Common myeloid progenitor, CD34-positive (primary cell): ENCODE results near the gene DCAKD.

Experiments
- CTCF ChIA-PET: fragments of 350-600 bp; sonication (Branson Sonifier 250); formaldehyde crosslinking; loops from one replicate; lab custom pipeline; 2021; ENCODE audit warnings: antibody characterized with exemption; lab: Charles Lee
- POLR2A ChIA-PET: fragments of 350-600 bp; sonication (Branson Sonifier 250); formaldehyde crosslinking; loops from one replicate; lab custom pipeline; 2021; ENCODE audit warnings: antibody characterized with exemption; lab: Charles Lee
- DNase-seq, 3 donors: peaks; one replicate each; pipeline versions ENCODE4 v3.0.0 to v3.0.0-alpha.2; 2013
- H3K27ac ChIP-seq, 2 experiments: 1 replicate in 1 of 2; 2 replicates in 1 of 2; pipeline ENCODE4 v1.7.0; 2013; ENCODE audit warnings: inconsistent platforms in 2 of 2, low read length in 2 of 2, mild to moderate bottlenecking in 2 of 2, low read depth in 1 of 2, moderate library complexity in 1 of 2; ENCODE audit not compliant: severe bottlenecking in 2 of 2, insufficient read depth in 1 of 2, poor library complexity in 1 of 2
- H3K27me3 ChIP-seq, 5 experiments: replicated peaks in 2 of 5; 1 replicate in 3 of 5; 2 replicates in 2 of 5; pipeline versions ENCODE4 v1.6.1 to v1.7.0; 2013; ENCODE audit warnings: low read length in 4 of 5, mild to moderate bottlenecking in 2 of 5, moderate library complexity in 2 of 5, inconsistent platforms in 1 of 5; ENCODE audit not compliant: insufficient read depth in 5 of 5, control insufficient read depth in 4 of 5
- H3K36me3 ChIP-seq, 4 experiments: 1 replicate in 2 of 4; 2 replicates in 2 of 4; pipeline versions ENCODE4 v1.6.1 to v1.7.0; 2013; ENCODE audit warnings: low read length in 3 of 4, control low read depth in 1 of 4, mild to moderate bottlenecking in 1 of 4; ENCODE audit not compliant: control insufficient read depth in 4 of 4, insufficient read depth in 4 of 4
- H3K4me1 ChIP-seq, 4 experiments: 1 replicate in 3 of 4; 2 replicates in 1 of 4; pipeline versions ENCODE4 v1.6.1 to v1.7.1; 2013; ENCODE audit warnings: low read length in 3 of 4, mild to moderate bottlenecking in 3 of 4, control low read depth in 1 of 4, inconsistent platforms in 1 of 4, moderate library complexity in 1 of 4; ENCODE audit not compliant: control insufficient read depth in 4 of 4, insufficient read depth in 4 of 4; ENCODE audit errors: control extremely low read depth in 1 of 4
- H3K4me3 ChIP-seq, 7 experiments: 1 replicate in 4 of 7; 2 replicates in 3 of 7; pipeline versions ENCODE4 v1.5.1 to v1.7.0; 2013; ENCODE audit warnings: mild to moderate bottlenecking in 7 of 7, low read length in 6 of 7, moderate library complexity in 6 of 7, inconsistent platforms in 2 of 7, low read depth in 2 of 7, control low read depth in 1 of 7; ENCODE audit not compliant: insufficient read depth in 4 of 7, control insufficient read depth in 1 of 7; ENCODE audit errors: extremely low read depth in 1 of 7
- H3K9me3 ChIP-seq, 5 experiments: 1 replicate in 4 of 5; 2 replicates in 1 of 5; pipeline versions ENCODE4 v1.6.1 to v1.7.1; 2013; ENCODE audit warnings: low read length in 4 of 5, mild to moderate bottlenecking in 2 of 5, inconsistent platforms in 1 of 5, low read depth in 1 of 5, moderate library complexity in 1 of 5; ENCODE audit not compliant: control insufficient read depth in 4 of 5, insufficient read depth in 2 of 5; ENCODE audit errors: control extremely low read depth in 1 of 5
- WGBS: methylation state at CpG from one replicate; pipeline ENCODE4 v1.1.5; 2013; ENCODE audit not compliant: insufficient coverage; 5-methylcytosine and 5-hydroxymethylcytosine counted together

The DCAKD gene

GRCh38 chr17:45086865-45087503 lies 35.6 kb upstream of the DCAKD start:
- whole genome bisulfite sequencing = 100% methylated on average over 4 of the region's 6 CpGs
- POLR2A ChIA-PET = no interaction called here
- Histone ChIP-seq H3K4me1 (peaks cover 0 to 14% (median 0%) of the 10 kb centered on the region in 4 experiments), H3K4me3 (no peak overlapping the region), H3K9me3 (no peaks in the 10 kb centered on the region), H3K36me3 (peaks cover 22 to 80% (median 58%) of the 10 kb centered on the region in 4 experiments), H3K27me3 (no peaks in the 10 kb centered on the region), H3K27ac (no peak overlapping the region)
- CTCF ChIA-PET = interaction anchor here (0.6 to 1.5 kb wide), 6 partner anchors 9 to 132 kb away, joined by 3 to 6 read pairs (median 3); no protein-coding TSS in a partner anchor
- no peak for DNase-seq

- Histone ChIP-seq H3K4me3 (no peak overlapping the region), H3K4me1 (peaks cover 0 to 14% (median 0%) of the 10 kb centered on the region in 4 experiments), H3K27ac (no peak overlapping the region), H3K36me3 (peaks cover 26 to 81% (median 60%) of the 10 kb centered on the region in 4 experiments), H3K9me3 (no peaks in the 10 kb centered on the region), H3K27me3 (no peaks in the 10 kb centered on the region)
- ChIA-PET POLR2A (no interaction called here), CTCF (interaction anchor here (1.5 kb wide), 2 partner anchors 10 to 13 kb away, joined by 4 to 5 read pairs; no protein-coding TSS in a partner anchor)
- no peak for DNase-seq
- WGBS = 100% methylated on average over 3 of the region's 4 CpGs
Observed at GRCh38 chr17:45086391-45086790, 35.0 kb upstream of the DCAKD start.

GRCh38 chr17:45081047-45081703 lies 29.7 kb upstream of the DCAKD start:
- WGBS = 98% methylated on average over 4 of the region's 6 CpGs
- peaks cover 20 to 51% (median 34%) of the 10 kb centered on the region in 4 experiments for H3K36me3 ChIP-seq
- POLR2A ChIA-PET = no interaction called here
- peaks cover 3 to 29% (median 20%) of the 10 kb centered on the region in 4 experiments for H3K4me1 ChIP-seq
- no peaks in the 10 kb centered on the region for H3K27me3 ChIP-seq
- CTCF ChIA-PET = no interaction called here
- no peak overlapping the region for H3K4me3 ChIP-seq
- H3K9me3 ChIP-seq = no peaks in the 10 kb centered on the region
- no peak overlapping the region for H3K27ac ChIP-seq
- DNase-seq = no peak

GRCh38 chr17:45077643-45078042 lies 26.2 kb upstream of the DCAKD start:
- H3K27ac ChIP-seq = peak overlapping the region; percentile 25 to 36
- 61% methylated on average over 3 of the region's 3 CpGs for WGBS
- H3K4me1 ChIP-seq = peaks cover 3 to 39% (median 21%) of the 10 kb centered on the region in 4 experiments
- CTCF ChIA-PET = interaction anchor here (1.3 to 1.5 kb wide), 2 partner anchors 16 to 21 kb away, joined by 4 to 5 read pairs; partner anchors contain the start of gene NMT1
- H3K9me3 ChIP-seq = no peaks in the 10 kb centered on the region
- peaks cover 14 to 53% (median 30%) of the 10 kb centered on the region in 4 experiments for H3K36me3 ChIP-seq
- H3K4me3 ChIP-seq = peak overlapping the region in 2 of 7 experiments; percentile 1 to 19
- peak; percentile 25 to 86 (median 83) for DNase-seq
- no peaks in the 10 kb centered on the region for H3K27me3 ChIP-seq
- POLR2A ChIA-PET = interaction anchor here (0.6 kb wide), 1 partner anchor 31 kb away, joined by 3 read pairs; no protein-coding TSS in a partner anchor

GRCh38 chr17:45073414-45074070 lies 22.1 kb upstream of the DCAKD start:
- 94% methylated on average over 3 of the region's 5 CpGs for WGBS
- no peak for DNase-seq
- peaks cover 15 to 37% (median 21%) of the 10 kb centered on the region in 4 experiments for H3K36me3 ChIP-seq
- no peak overlapping the region for H3K4me3 ChIP-seq
- H3K4me1 ChIP-seq = peaks cover 3 to 34% (median 24%) of the 10 kb centered on the region in 4 experiments
- ChIA-PET POLR2A (no interaction called here), CTCF (interaction anchor here (0.9 to 1.6 kb wide), 3 partner anchors 10 to 26 kb away, joined by 3 to 5 read pairs (median 4); no protein-coding TSS in a partner anchor)
- no peaks in the 10 kb centered on the region for H3K9me3 ChIP-seq
- no peak overlapping the region for H3K27ac ChIP-seq
- no peaks in the 10 kb centered on the region for H3K27me3 ChIP-seq

GRCh38 chr17:45070809-45071208 lies 19.4 kb upstream of the DCAKD start:
- WGBS = 64% methylated on average over 2 of the region's 2 CpGs
- H3K4me1 ChIP-seq = peaks cover 0 to 9% (median 3%) of the 10 kb centered on the region in 4 experiments
- H3K4me3 ChIP-seq = no peak overlapping the region
- no peak overlapping the region for H3K27ac ChIP-seq
- H3K9me3 ChIP-seq = no peaks in the 10 kb centered on the region
- DNase-seq = peak in 2 of 3 donors; percentile 21 to 35
- CTCF ChIA-PET = interaction anchor here (1.0 to 1.6 kb wide), 2 partner anchors 37 to 159 kb away, joined by 3 read pairs; no protein-coding TSS in a partner anchor
- POLR2A ChIA-PET = interaction anchor here (2.0 kb wide), 1 partner anchor 9 kb away, joined by 9 read pairs; the partner anchor contains the start of gene NMT1
- peaks cover 18 to 37% (median 27%) of the 10 kb centered on the region in 4 experiments for H3K36me3 ChIP-seq
- no peaks in the 10 kb centered on the region for H3K27me3 ChIP-seq
